T-cell (primary cell): ENCODE measurements around the gene ATP2A3. TPM values are rescaled to one million over a fixed set of nuclear protein-coding genes. Genes with fewer than 3 reads are reported as not detected.

ENCODE experiments used
- ATAC-seq, 4 experiments: fragments of 200-7000 bp in 3 of 4; fragments of 150-1000 bp in 1 of 4; cut with Tn5 transposase; replicated peaks in 1 of 4; 1 replicate in 3 of 4; 2 replicates in 1 of 4; pipeline ENCODE4 v1.10.0; 2021; ENCODE audit warnings: moderate library complexity in 3 of 4, mild to moderate bottlenecking in 2 of 4, moderate number of reproducible peaks in 1 of 4
- CTCF ChIA-PET, 2 donors: fragments of 300-600 bp; sonication (Branson Sonifier 250); formaldehyde crosslinking; loops; one replicate each; lab custom pipeline; 2022; ENCODE audit warnings: antibody characterized with exemption in 2 of 2; lab: Charles Lee
- POLR2A ChIA-PET, 2 donors: fragments of 300-600 bp; sonication (Branson Sonifier 250); formaldehyde crosslinking; loops; one replicate each; lab custom pipeline; 2022; ENCODE audit warnings: antibody characterized with exemption in 2 of 2; lab: Charles Lee
- DNase-seq, 35 experiments: peaks; one replicate each; pipeline versions ENCODE4 v3.0.0 to v3.0.0-alpha.2; 2013 to 2023
- H3K27ac ChIP-seq: one replicate; pipeline ENCODE4 v1.5.1; 2013; ENCODE audit warnings: low read length
- H3K27me3 ChIP-seq, 2 experiments: replicated peaks in 1 of 2; 1 replicate in 1 of 2; 2 replicates in 1 of 2; pipeline versions ENCODE4 v1.6.1 to v1.7.0; 2013; ENCODE audit warnings: low read length in 1 of 2, mixed read lengths in 1 of 2; ENCODE audit not compliant: control insufficient read depth in 2 of 2, insufficient read depth in 2 of 2; ENCODE audit errors: extremely low read depth in 1 of 2
- H3K36me3 ChIP-seq, 2 donors: 1 replicate in 1 of 2; 2 replicates in 1 of 2; pipeline versions ENCODE4 v1.6.1 to v1.7.0; 2013; ENCODE audit warnings: low read length in 1 of 2; ENCODE audit not compliant: control insufficient read depth in 2 of 2, insufficient read depth in 1 of 2; ENCODE audit errors: extremely low read depth in 1 of 2
- H3K4me1 ChIP-seq, 2 experiments: 1 replicate in 1 of 2; 2 replicates in 1 of 2; pipeline versions ENCODE4 v1.6.1 to v1.7.0; 2013; ENCODE audit warnings: low read length in 2 of 2, mixed read lengths in 1 of 2; ENCODE audit not compliant: insufficient read depth in 2 of 2, control insufficient read depth in 1 of 2; ENCODE audit errors: extremely low read depth in 1 of 2
- H3K4me3 ChIP-seq, 2 donors: 1 replicate in 1 of 2; 2 replicates in 1 of 2; pipeline versions ENCODE4 v1.5.1 to v1.7.0; 2013; ENCODE audit warnings: mild to moderate bottlenecking in 2 of 2, low read length in 1 of 2, moderate library complexity in 1 of 2; ENCODE audit not compliant: control insufficient read depth in 1 of 2; ENCODE audit errors: extremely low read depth in 1 of 2
- H3K9me3 ChIP-seq: 2 replicates; pipeline ENCODE4 v1.7.0; 2013
- H3K27ac Mint-ChIP-seq, 2 donors: one replicate each; pipeline ENCODE4 v1.8.0; 2020 to 2021; ENCODE audit warnings: mild to moderate bottlenecking in 2 of 2, mixed read lengths in 2 of 2
- H3K27me3 Mint-ChIP-seq, 2 donors: one replicate each; pipeline ENCODE4 v1.8.0; 2021 to 2022; ENCODE audit warnings: mixed read lengths in 2 of 2
- H3K36me3 Mint-ChIP-seq: one replicate; pipeline ENCODE4 v1.8.0; 2021; ENCODE audit warnings: mixed read lengths
- H3K4me1 Mint-ChIP-seq, 3 donors: one replicate each; pipeline ENCODE4 v1.8.0; 2020 to 2022; ENCODE audit warnings: mixed read lengths in 3 of 3, mild to moderate bottlenecking in 1 of 3
- H3K4me3 Mint-ChIP-seq, 3 donors: one replicate each; pipeline ENCODE4 v1.8.0; 2020 to 2022; ENCODE audit warnings: mild to moderate bottlenecking in 3 of 3, mixed read lengths in 3 of 3, moderate library complexity in 3 of 3
- H3K9me3 Mint-ChIP-seq, 3 donors: one replicate each; pipeline ENCODE4 v1.8.0; 2020 to 2022; ENCODE audit warnings: mixed read lengths in 3 of 3
- WGBS: methylation state at CpG from one replicate; pipeline ENCODE4 v1.1.5; 2013; ENCODE audit warnings: missing lambda C conversion rate; ENCODE audit not compliant: insufficient coverage; 5-methylcytosine and 5-hydroxymethylcytosine counted together
- total RNA-seq, 35 experiments: library from RNA in 6 of 35; stranded (reverse) in 6 of 35; fragments of 120-200 nt in 1 of 35; gene quantifications; one replicate each; pipeline versions ENCODE4 v1.2.1 to v1.2.4 and lab custom pipeline; 2013 to 2026

Gene ATP2A3
- total RNA-seq, 5 donors from 2014 or later (not counting 1 experiment from before 2014, with no cell fraction given): 228 to 303 (median 248) TPM

- Mint-ChIP-seq H3K4me1 (peaks cover 41 to 57% (median 44%) of the 10 kb centered on the region in 3 donors), H3K4me3 (peak overlapping the region; percentile 85 to 87 (median 86)), H3K27ac (peak overlapping the region; percentile 93 to 97), H3K9me3 (no peaks in the 10 kb centered on the region), H3K36me3 (no peaks in the 10 kb centered on the region), H3K27me3 (no peaks in the 10 kb centered on the region)
- peak; percentile 34 to 76 (median 55) for DNase-seq
- ChIA-PET CTCF (interaction anchor here (0.6 to 1.6 kb wide), 7 partner anchors 14 to 1453 kb away, joined by 3 to 12 read pairs (median 3); partner anchors contain the start of gene NCBP3 (in 1 of the 2)), POLR2A (interaction anchor here (0.6 to 0.7 kb wide), 3 partner anchors 9 to 78 kb away, joined by 3 to 8 read pairs (median 4); no protein-coding TSS in a partner anchor)
- 11% methylated on average over 15 of the region's 17 CpGs for WGBS
- peak; percentile 44 to 61 (median 52) for ATAC-seq
- Histone ChIP-seq H3K9me3 (no peaks in the 10 kb centered on the region), H3K4me1 (peaks cover 33 to 51% of the 10 kb centered on the region in 2 experiments), H3K4me3 (peak overlapping the region; percentile 28 to 72), H3K27ac (peak overlapping the region; percentile 79), H3K27me3 (no peaks in the 10 kb centered on the region), H3K36me3 (peaks cover 5 to 10% of the 10 kb centered on the region in 2 donors)
Measured at GRCh38 chr17:3965118-3965800, 1.0 kb upstream of the ATP2A3 start.

GRCh38 chr17:3963237-3964201 is 718 bp downstream of the ATP2A3 start:
- H3K9me3 Mint-ChIP-seq: no peaks in the 10 kb centered on the region
- H3K4me1 Mint-ChIP-seq: peaks cover 54 to 67% (median 58%) of the 10 kb centered on the region in 3 donors
- peak overlapping the region; percentile 85 to 88 for H3K27ac Mint-ChIP-seq
- peak overlapping the region; percentile 94 to 98 for H3K4me3 ChIP-seq
- H3K9me3 ChIP-seq: no peaks in the 10 kb centered on the region
- ATAC-seq: peak; percentile 58 to 65 (median 64)
- peaks cover 45 to 65% of the 10 kb centered on the region in 2 experiments for H3K4me1 ChIP-seq
- peaks cover 5 to 18% of the 10 kb centered on the region in 2 donors for H3K36me3 ChIP-seq
- no peaks in the 10 kb centered on the region for H3K36me3 Mint-ChIP-seq
- H3K27me3 ChIP-seq: no peaks in the 10 kb centered on the region
- ChIA-PET CTCF (no interaction called here), POLR2A (interaction anchor here in 1 of 2 donors (0.6 kb wide), 1 partner anchor 69 kb away, joined by 3 read pairs; no protein-coding TSS in a partner anchor)
- peak overlapping the region; percentile 49 for H3K27ac ChIP-seq
- peak; percentile 62 to 88 (median 77) for DNase-seq
- no peaks in the 10 kb centered on the region for H3K27me3 Mint-ChIP-seq
- peak overlapping the region; percentile 80 to 92 (median 85) for H3K4me3 Mint-ChIP-seq
- WGBS: 0% methylated on average over 46 of the region's 64 CpGs

GRCh38 chr17:3962965-3963236 is 1.3 kb downstream of the ATP2A3 start:
- DNase-seq: no peak
- Histone ChIP-seq H3K9me3 (no peaks in the 10 kb centered on the region), H3K4me3 (peak overlapping the region; percentile 94 to 98), H3K27ac (no peak overlapping the region), H3K4me1 (peaks cover 45 to 71% of the 10 kb centered on the region in 2 experiments), H3K36me3 (peaks cover 5 to 24% of the 10 kb centered on the region in 2 donors), H3K27me3 (no peaks in the 10 kb centered on the region)
- no peaks in the 10 kb centered on the region for H3K27me3 Mint-ChIP-seq
- H3K4me1 Mint-ChIP-seq: peaks cover 60 to 72% (median 64%) of the 10 kb centered on the region in 3 donors
- CTCF ChIA-PET: no interaction called here
- peak overlapping the region; percentile 80 to 92 (median 85) for H3K4me3 Mint-ChIP-seq
- POLR2A ChIA-PET: interaction anchor here in 1 of 2 donors (0.6 kb wide), 1 partner anchor 69 kb away, joined by 3 read pairs; no protein-coding TSS in a partner anchor
- no peaks in the 10 kb centered on the region for H3K36me3 Mint-ChIP-seq
- peak overlapping the region; percentile 85 to 88 for H3K27ac Mint-ChIP-seq
- H3K9me3 Mint-ChIP-seq: no peaks in the 10 kb centered on the region
- ATAC-seq: no peak

GRCh38 chr17:3962217-3962964 is 1.8 kb downstream of the ATP2A3 start:
- H3K36me3 Mint-ChIP-seq: peaks cover 2% of the 10 kb centered on the region
- H3K4me1 Mint-ChIP-seq: peaks cover 65 to 74% (median 69%) of the 10 kb centered on the region in 3 donors
- Histone ChIP-seq H3K4me3 (peak overlapping the region; percentile 94 to 98), H3K4me1 (peaks cover 45 to 76% of the 10 kb centered on the region in 2 experiments), H3K27ac (peak overlapping the region; percentile 56), H3K27me3 (no peaks in the 10 kb centered on the region), H3K9me3 (no peaks in the 10 kb centered on the region), H3K36me3 (peaks cover 5 to 29% of the 10 kb centered on the region in 2 donors)
- H3K9me3 Mint-ChIP-seq: no peaks in the 10 kb centered on the region
- no peaks in the 10 kb centered on the region for H3K27me3 Mint-ChIP-seq
- peak overlapping the region; percentile 80 to 92 (median 85) for H3K4me3 Mint-ChIP-seq
- peak overlapping the region; percentile 85 to 88 for H3K27ac Mint-ChIP-seq
- ATAC-seq (no peak), DNase-seq (no peak)
- 29% methylated on average over 5 of the region's 11 CpGs for WGBS
- CTCF ChIA-PET: interaction anchor here in 1 of 2 donors (1.0 to 1.3 kb wide), 2 partner anchors 46 to 49 kb away, joined by 3 read pairs; partner anchors contain the start of gene P2RX1
- POLR2A ChIA-PET: interaction anchor here in 1 of 2 donors (0.6 kb wide), 1 partner anchor 68 kb away, joined by 3 read pairs; no protein-coding TSS in a partner anchor

- peak in 28 of 35 experiments; percentile 8 to 58 (median 25) for DNase-seq
- 7% methylated on average over 3 of the region's 5 CpGs for WGBS
- no peak for ATAC-seq
Measured at GRCh38 chr17:3961564-3962047, 2.6 kb downstream of the ATP2A3 start.

More at GRCh38 chr17:3961564-3962047, 2.6 kb downstream of the ATP2A3 start:
- Histone ChIP-seq H3K36me3 (peaks cover 5 to 37% of the 10 kb centered on the region in 2 donors), H3K27me3 (no peaks in the 10 kb centered on the region), H3K9me3 (no peaks in the 10 kb centered on the region), H3K27ac (peak overlapping the region; percentile 56), H3K4me1 (peaks cover 45 to 82% of the 10 kb centered on the region in 2 experiments), H3K4me3 (peak overlapping the region; percentile 94 to 98)
- Mint-ChIP-seq H3K4me1 (peaks cover 72 to 76% (median 74%) of the 10 kb centered on the region in 3 donors), H3K4me3 (peak overlapping the region; percentile 80 to 92 (median 85)), H3K36me3 (peaks cover 8% of the 10 kb centered on the region), H3K9me3 (no peaks in the 10 kb centered on the region), H3K27me3 (no peaks in the 10 kb centered on the region), H3K27ac (peak overlapping the region; percentile 85 to 88)
- ChIA-PET CTCF (interaction anchor here in 1 of 2 donors (1.0 to 1.3 kb wide), 2 partner anchors 45 to 49 kb away, joined by 3 read pairs; partner anchors contain the start of gene P2RX1), POLR2A (no interaction called here)
